Ovary (tissue), 3 donors: ENCODE data around the gene TENT5C.

Experiments
- CTCF ChIP-seq, 3 donors: fragments of 450-650 bp in 2 of 3; fragments of 200-600 bp in 1 of 3; IDR thresholded peaks; one replicate each; pipeline versions ENCODE4 v1.5.1 to v1.8.0; 2016 to 2022; ENCODE audit warnings: antibody characterized with exemption in 3 of 3, mild to moderate bottlenecking in 1 of 3
- EP300 ChIP-seq: sonication (generic); formaldehyde crosslinking; IDR thresholded peaks from one replicate; pipeline ENCODE4 v1.6.1; 2017; ENCODE audit warnings: antibody characterized with exemption
- donor health status: DM: no; HTN: no; CAD: no.

DNA sequence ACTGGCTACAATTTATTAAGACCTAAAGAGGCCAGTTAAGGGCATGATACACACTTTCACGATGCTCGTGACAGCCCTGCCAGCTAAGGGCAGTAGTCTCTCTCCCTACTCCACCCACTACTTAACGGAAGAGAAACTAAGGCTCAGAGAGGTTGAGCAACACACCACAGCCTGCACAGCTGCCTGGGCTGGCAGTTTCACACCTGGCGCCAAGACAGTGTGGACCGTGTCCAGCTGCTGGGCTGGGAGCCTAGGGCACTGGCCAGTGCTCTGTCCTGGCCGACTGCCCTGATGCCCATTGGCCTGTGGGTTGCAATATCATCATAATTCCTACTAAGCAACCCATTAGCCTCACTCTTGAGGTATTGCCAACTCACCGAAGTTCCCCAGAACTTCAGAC, 27.6 kb downstream of the TENT5C start:
- no peak for TF ChIP-seq CTCF (IDR thresholded peaks at IDR 0.05)
- no peak for TF ChIP-seq EP300
